ENCODE data around the gene TRIO. TPM values are rescaled to one million over a fixed set of nuclear protein-coding genes. Genes with fewer than 3 reads are reported as not detected.
A peak's percentile ranks its signal among the peaks of the same experiment; 100 is the strongest.

TRIO gene
- total and polyA plus RNA-seq, 2 of the 8 experiments (the other 6 are each of a cell fraction or from before 2014, with no cell fraction given), result 35.1 to 69.1 TPM

GRCh38 chr5:14223372-14223771 is 80.2 kb downstream of the TRIO start:
- H3K79me2 ChIP-seq (ENCODE audit: control insufficient read depth in 1 of 2, insufficient read depth in 2 of 2, low read length in 2 of 2), result peaks cover 3 to 96% of the 10 kb centered on the region in 2 experiments; a peak in 3 of 4 replicates
- H3K4ac ChIP-seq (replicated peaks; ENCODE audit: insufficient read length, low read depth, low read length), result no peak overlapping the region
- no peaks in the 10 kb centered on the region for H3K9me3 ChIP-seq (ENCODE audit: insufficient read depth in 2 of 2, low read depth in 1 of 2, low read length in 1 of 2)
- no peak overlapping the region for H2BK5ac ChIP-seq (ENCODE audit: low read depth, low read length)
- H2BK12ac ChIP-seq (ENCODE audit: low read depth, low read length), result no peak overlapping the region
- CTCF ChIA-PET (ENCODE audit: partially characterized antibody), result interaction anchor here (0.9 to 1.3 kb wide), 3 partner anchors 10 to 94 kb away, joined by 3 to 4 read pairs (median 3); no protein-coding TSS in a partner anchor
- H4K20me1 ChIP-seq (replicated peaks in 1 of 2; ENCODE audit: control insufficient read depth in 1 of 2, insufficient read depth in 2 of 2, low read length in 2 of 2), result peaks cover 0 to 12% of the 10 kb centered on the region in 2 experiments
- H3K23ac ChIP-seq (ENCODE audit: insufficient read length), result no peak overlapping the region
- H2BK120ac ChIP-seq (replicated peaks; ENCODE audit: low read depth, low read length), result no peak overlapping the region
- 0 out of 2 replicates have a peak overlapping the region, but pooled peaks have one; percentile 15 for H3K27ac ChIP-seq (ENCODE audit: low read depth, low read length)
- TF ChIP-seq RXRA (IDR thresholded peaks at IDR 0.05; ENCODE audit: insufficient read depth, low read depth, low read length), result no peak
- TF ChIP-seq MAFK (IDR thresholded peaks at IDR 0.05; ENCODE audit: low read depth, low read length), result no peak
- TF ChIP-seq SRF (IDR thresholded peaks at IDR 0.05; ENCODE audit: low read depth, low read length), result no peak
- TF ChIP-seq KDM1A (IDR thresholded peaks at IDR 0.05; ENCODE audit: borderline replicate concordance, low read length), result no peak
- TF ChIP-seq FOSL1 (IDR thresholded peaks at IDR 0.05; ENCODE audit: insufficient read depth, low read depth, low read length), result no peak
- TF ChIP-seq SIN3A (conservative IDR thresholded peaks at IDR 0.05 in 1 of 2, IDR thresholded peaks at IDR 0.05 in 1 of 2; ENCODE audit: low read depth in 1 of 2, low read length in 2 of 2), result no peak
- H2BK20ac ChIP-seq (ENCODE audit: low read length), result no peak overlapping the region
- POLR2A ChIA-PET (ENCODE audit: partially characterized antibody), result no interaction called here
- no peak overlapping the region for H3K9ac ChIP-seq (replicated peaks in 1 of 4; ENCODE audit: extremely low read depth in 1 of 4, low read depth in 3 of 4, low read length in 3 of 4)
- no peak overlapping the region for H2AFZ ChIP-seq (ENCODE audit: low read length)
- H4K91ac ChIP-seq (replicated peaks; ENCODE audit: insufficient read length, low read length), result no peak overlapping the region
- H3K14ac ChIP-seq (ENCODE audit: insufficient read length), result no peak overlapping the region
- no peak overlapping the region for H4K8ac ChIP-seq (ENCODE audit: extremely low read depth, insufficient read depth, low read length)
- no peaks in the 10 kb centered on the region for H3K23me2 ChIP-seq (ENCODE audit: low read depth, low read length)
- no peak overlapping the region for H3K56ac ChIP-seq (replicated peaks; ENCODE audit: insufficient read length, low read depth, low read length)
- H3K4me3 ChIP-seq (ENCODE audit: extremely low read depth in 1 of 4, insufficient read depth in 2 of 4, low read depth in 3 of 4, low read length in 4 of 4), result no peak overlapping the region
- H3K79me1 ChIP-seq (ENCODE audit: low read depth, low read length), result peaks cover 13% of the 10 kb centered on the region
- H3K36me3 ChIP-seq (ENCODE audit: control insufficient read depth in 2 of 4, insufficient read depth in 4 of 4, low read length in 3 of 4), result no peaks in the 10 kb centered on the region; a peak in 1 of 8 replicates
- DNase-seq (ENCODE audit: low read depth in 1 of 2, low spot score in 2 of 2) (no peak), FAIRE-seq (no peak)
- no peak overlapping the region for H4K5ac ChIP-seq (ENCODE audit: insufficient read length, low read depth, low read length)
- H3K18ac ChIP-seq (ENCODE audit: extremely low read depth, low read length), result no peak overlapping the region
- H2BK15ac ChIP-seq (ENCODE audit: low read length), result no peak overlapping the region
- H2AK5ac ChIP-seq (ENCODE audit: low read depth, low read length), result no peak overlapping the region
- peak overlapping the region in 1 of 2 experiments; percentile 24; a peak in 1 of 4 replicates for H3K4me2 ChIP-seq (ENCODE audit: insufficient read depth in 1 of 2, low read depth in 2 of 2, low read length in 2 of 2)
- peaks cover 0 to 20% (median 14%) of the 10 kb centered on the region in 4 experiments; a peak in 5 of 7 replicates for H3K4me1 ChIP-seq (replicated peaks in 1 of 4; ENCODE audit: control insufficient read depth in 3 of 4, insufficient read depth in 4 of 4, low read length in 3 of 4)
- no peaks in the 10 kb centered on the region for H3K27me3 ChIP-seq (replicated peaks in 1 of 4; ENCODE audit: control insufficient read depth in 3 of 4, extremely low read depth in 1 of 4, insufficient read depth in 3 of 4, low read length in 3 of 4)
- WGBS, 2 experiments (ENCODE audit: extremely low coverage in 1 of 2, insufficient coverage in 1 of 2, insufficient read length in 1 of 2, insufficient replicate concordance in 2 of 2, low coverage in 1 of 2, low lambda C conversion rate in 2 of 2, missing lambda C conversion rate in 1 of 2), result 89% methylated on average over 6 of the region's 6 CpGs; no CpG with 5 or more reads in 1 of the 2 experiments
